T-helper 17 cell (primary cell): ENCODE data around the gene SPATA19. TPM values are rescaled to one million over a fixed set of nuclear protein-coding genes. Genes with fewer than 3 reads are reported as not detected.

Experiments used
- ATAC-seq: fragments of 150-1000 bp; cut with Tn5 transposase; 2 replicates; pipeline ENCODE4 v1.10.0; 2021; ENCODE audit warnings: mild to moderate bottlenecking, moderate library complexity
- DNase-seq, 3 donors: peaks; one replicate each; pipeline versions ENCODE4 v3.0.0 to v3.0.0-alpha.2; 2020 to 2021
- H3K9me3 ChIP-seq: one replicate; pipeline ENCODE4 v1.7.0; 2013; ENCODE audit warnings: low read length, mild to moderate bottlenecking; ENCODE audit not compliant: control insufficient read depth, poor library complexity, severe bottlenecking
- H3K27ac Mint-ChIP-seq: one replicate; pipeline ENCODE4 v1.8.0; 2022; ENCODE audit warnings: mild to moderate bottlenecking, moderate library complexity, mixed read lengths
- H3K27me3 Mint-ChIP-seq: one replicate; pipeline ENCODE4 v1.8.0; 2022; ENCODE audit warnings: mixed read lengths
- H3K36me3 Mint-ChIP-seq: one replicate; pipeline ENCODE4 v1.8.0; 2022; ENCODE audit warnings: low read depth, mixed read lengths
- H3K4me1 Mint-ChIP-seq: one replicate; pipeline ENCODE4 v1.8.0; 2022; ENCODE audit warnings: mild to moderate bottlenecking, mixed read lengths
- H3K4me3 Mint-ChIP-seq: one replicate; pipeline ENCODE4 v1.8.0; 2022; ENCODE audit warnings: mild to moderate bottlenecking, moderate library complexity, mixed read lengths
- total RNA-seq, 4 donors: library from RNA in 2 of 4; stranded (reverse) in 2 of 4; gene quantifications; one replicate each; pipeline ENCODE4 v1.2.3 and lab custom pipeline; 2022 to 2026

Gene SPATA19, protein sequence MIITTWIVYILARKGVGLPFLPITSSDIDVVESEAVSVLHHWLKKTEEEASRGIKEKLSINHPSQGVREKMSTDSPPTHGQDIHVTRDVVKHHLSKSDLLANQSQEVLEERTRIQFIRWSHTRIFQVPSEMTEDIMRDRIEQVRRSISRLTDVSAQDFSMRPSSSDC
- total RNA-seq (not detected), total RNA-seq (lab: John Stamatoyannopoulos, UW) (0 reads per million in 2 donors)

DNA sequence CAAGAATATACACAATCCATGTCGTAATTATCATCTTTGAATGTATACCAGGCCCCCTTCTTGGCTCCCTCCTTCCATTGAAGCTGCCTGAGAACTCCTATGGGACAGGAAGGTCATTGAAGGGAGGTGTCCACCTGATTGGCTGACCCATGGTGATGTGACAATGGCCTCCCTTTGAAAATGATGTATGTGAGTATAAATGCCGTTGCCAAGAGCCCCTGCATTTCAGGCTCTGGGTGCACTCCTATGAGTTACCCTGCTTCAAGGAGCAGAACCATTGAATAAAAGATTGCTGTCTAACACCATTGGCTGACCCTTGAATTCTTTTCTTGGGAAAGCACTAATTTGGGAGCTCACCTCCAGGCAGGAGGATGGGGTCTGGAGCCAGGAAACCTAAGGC, at the start of gene SPATA19:
Gene SPATA19 (minus strand): TSS at position 101 of the 400 bp plus-strand sequence. CDS start 67 bp downstream, at position 34.
- H3K27ac Mint-ChIP-seq, result no peak within 1 kb of the TSS
- no peak for DNase-seq
- no peak for ATAC-seq

DNA sequence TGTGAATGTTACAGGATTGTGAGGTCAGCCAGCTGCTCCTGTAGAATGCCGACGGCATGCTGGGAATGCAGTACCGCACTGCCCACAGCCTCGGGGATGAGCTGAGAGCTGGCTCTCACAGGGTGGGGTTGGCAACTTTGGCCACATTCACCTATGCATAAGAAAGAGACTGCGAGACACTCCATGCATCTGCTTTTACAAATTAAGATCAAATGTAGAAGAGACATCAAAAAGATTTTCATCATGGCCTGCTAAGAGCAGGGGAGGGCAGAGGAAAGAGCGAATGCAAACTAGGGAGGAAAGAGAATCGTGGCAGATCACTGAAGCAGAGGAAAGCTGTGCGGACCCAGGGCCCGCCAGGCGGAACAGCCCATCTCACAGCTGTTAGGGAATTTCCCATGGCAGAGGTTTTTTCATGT, 49.8 kb upstream of the SPATA19 start:
- peaks cover 18% of the 10 kb centered on the region for H3K27me3 Mint-ChIP-seq
- no peak for DNase-seq
- no peaks in the 10 kb centered on the region for H3K36me3 Mint-ChIP-seq

More for the DNA sequence above, at the start of gene SPATA19:
- H3K9me3 ChIP-seq, result no peaks in the 10 kb centered on the region
- Mint-ChIP-seq H3K27me3 (peaks cover 42% of the 10 kb centered on the region), H3K36me3 (peaks cover 3% of the 10 kb centered on the region), H3K4me1 (no peaks in the 10 kb centered on the region), H3K4me3 (no peak within 1 kb of the TSS)

DNA sequence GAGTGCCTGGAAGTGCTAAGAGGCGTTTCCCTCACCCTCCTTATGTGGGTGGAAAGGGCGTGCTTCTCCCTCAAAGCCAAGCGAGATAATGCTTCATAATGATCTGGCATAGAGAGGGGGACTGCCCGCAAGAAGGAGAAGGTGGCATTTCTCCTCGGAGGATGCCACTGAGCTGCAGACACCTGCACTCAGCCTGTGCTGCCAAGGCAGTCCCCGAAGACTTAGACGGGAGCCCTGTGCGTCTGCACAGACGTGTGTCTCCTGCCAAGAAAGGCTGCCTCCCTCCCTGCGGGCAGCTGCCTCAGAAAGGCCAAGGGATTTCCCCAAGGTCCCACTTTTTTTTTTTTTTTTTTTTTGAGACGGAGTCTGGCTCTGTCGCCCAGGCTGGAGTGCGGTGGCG, 48.1 kb upstream of the SPATA19 start:
- H3K9me3 ChIP-seq, result no peaks in the 10 kb centered on the region
- DNase-seq (no peak), ATAC-seq (no peak)
- Mint-ChIP-seq H3K27me3 (peaks cover 34% of the 10 kb centered on the region), H3K4me1 (peaks cover 9% of the 10 kb centered on the region), H3K36me3 (no peaks in the 10 kb centered on the region), H3K4me3 (no peak overlapping the region), H3K27ac (no peak overlapping the region)

More for the DNA sequence above, 49.8 kb upstream of the SPATA19 start:
- H3K4me3 Mint-ChIP-seq, result no peak overlapping the region
- ATAC-seq, result no peak
- peak overlapping the region; percentile 63 for H3K27ac Mint-ChIP-seq
- H3K4me1 Mint-ChIP-seq, result peaks cover 11% of the 10 kb centered on the region
- no peaks in the 10 kb centered on the region for H3K9me3 ChIP-seq

DNA sequence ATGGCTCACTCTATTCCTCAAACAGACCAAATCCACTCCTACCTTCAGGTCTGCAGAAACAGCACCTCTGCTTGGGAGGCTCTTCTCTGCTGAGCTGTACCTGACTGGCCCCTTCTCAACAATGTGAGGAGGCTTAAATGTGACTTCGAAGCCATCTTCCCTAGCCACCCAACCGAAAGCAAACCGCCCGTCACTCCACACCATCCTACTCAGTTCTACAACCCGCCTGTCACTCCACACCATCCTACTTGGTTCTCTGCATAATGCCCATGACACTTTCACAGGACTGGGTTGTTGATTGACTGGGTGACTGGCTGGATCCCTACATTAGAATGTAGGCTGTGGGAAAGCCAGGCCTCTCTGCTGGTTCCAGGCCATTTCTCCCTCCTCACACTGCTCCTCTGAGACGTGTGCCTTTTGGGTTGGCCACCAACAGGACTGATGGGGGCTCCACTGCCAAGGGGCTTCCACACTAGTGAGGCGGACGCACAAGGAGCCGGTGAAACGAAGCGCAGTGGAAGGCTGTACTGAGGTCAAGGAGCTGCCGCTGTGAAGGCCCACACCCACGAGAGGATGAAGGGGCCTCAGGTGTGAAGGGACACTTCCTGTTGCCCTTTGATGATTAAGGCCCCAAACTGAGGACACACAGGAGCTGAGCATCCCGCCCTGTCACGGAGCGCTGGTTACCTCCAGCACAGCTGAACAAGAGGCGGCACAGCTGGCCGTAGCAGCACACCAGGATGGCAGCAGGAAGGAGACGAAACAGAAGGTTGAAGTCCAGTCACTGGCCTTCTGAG, 47.5 kb upstream of the SPATA19 start:
- Mint-ChIP-seq H3K27me3 (peaks cover 40% of the 10 kb centered on the region), H3K36me3 (no peaks in the 10 kb centered on the region), H3K4me3 (no peak overlapping the region), H3K4me1 (peaks cover 5% of the 10 kb centered on the region), H3K27ac (no peak overlapping the region)
- ATAC-seq (no peak), DNase-seq (no peak)
- no peaks in the 10 kb centered on the region for H3K9me3 ChIP-seq

DNA sequence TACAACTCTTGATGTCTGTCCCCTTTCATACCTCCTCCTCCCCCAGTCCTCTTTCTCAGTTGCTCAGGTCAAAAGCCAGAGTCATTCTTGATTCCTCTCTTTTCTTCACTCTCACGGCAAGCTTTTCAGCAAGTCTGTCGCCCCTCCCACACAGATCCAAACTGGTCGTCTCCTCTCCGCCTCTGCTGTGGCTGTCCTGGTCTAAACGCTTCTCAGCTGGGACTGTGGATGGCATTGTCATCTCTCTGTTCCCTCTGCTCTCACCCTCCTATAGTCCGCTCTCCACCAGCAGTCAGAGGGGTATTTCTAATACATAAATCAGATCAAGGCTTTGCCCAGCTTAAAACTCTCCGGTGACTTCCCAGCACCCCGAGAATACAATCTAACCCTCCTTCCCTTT, 46.8 kb upstream of the SPATA19 start:
- no peak for DNase-seq
- peaks cover 3% of the 10 kb centered on the region for H3K4me1 Mint-ChIP-seq
- H3K9me3 ChIP-seq, result no peaks in the 10 kb centered on the region
- H3K36me3 Mint-ChIP-seq, result no peaks in the 10 kb centered on the region
- H3K27ac Mint-ChIP-seq, result no peak overlapping the region
- ATAC-seq, result no peak
- H3K27me3 Mint-ChIP-seq, result peaks cover 46% of the 10 kb centered on the region
- no peak overlapping the region for H3K4me3 Mint-ChIP-seq

DNA sequence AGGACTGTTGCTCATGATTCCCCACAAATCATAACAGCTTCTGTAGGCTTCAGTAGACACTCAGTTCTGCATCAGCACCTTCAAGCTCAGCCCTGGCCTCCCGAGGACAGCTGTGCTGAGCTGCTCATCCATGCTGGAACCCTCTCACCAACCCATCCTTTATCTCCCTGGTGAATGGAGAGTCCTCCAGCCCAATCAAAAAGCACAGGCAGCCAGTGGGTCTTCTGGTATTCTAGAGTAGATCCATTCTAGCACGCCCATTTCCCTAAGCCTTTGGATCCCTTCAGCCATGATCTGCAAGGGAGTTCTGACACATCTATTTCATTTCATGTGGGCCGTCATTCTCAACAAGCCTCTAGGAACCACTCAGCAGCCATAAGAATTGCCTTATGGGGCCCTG, 44.6 kb upstream of the SPATA19 start:
- ATAC-seq (no peak), DNase-seq (no peak)
- peaks cover 52% of the 10 kb centered on the region for H3K27me3 Mint-ChIP-seq
- H3K36me3 Mint-ChIP-seq, result no peaks in the 10 kb centered on the region
- no peaks in the 10 kb centered on the region for H3K9me3 ChIP-seq
- H3K4me1 Mint-ChIP-seq, result no peaks in the 10 kb centered on the region
- no peak overlapping the region for H3K4me3 Mint-ChIP-seq
- no peak overlapping the region for H3K27ac Mint-ChIP-seq

DNA sequence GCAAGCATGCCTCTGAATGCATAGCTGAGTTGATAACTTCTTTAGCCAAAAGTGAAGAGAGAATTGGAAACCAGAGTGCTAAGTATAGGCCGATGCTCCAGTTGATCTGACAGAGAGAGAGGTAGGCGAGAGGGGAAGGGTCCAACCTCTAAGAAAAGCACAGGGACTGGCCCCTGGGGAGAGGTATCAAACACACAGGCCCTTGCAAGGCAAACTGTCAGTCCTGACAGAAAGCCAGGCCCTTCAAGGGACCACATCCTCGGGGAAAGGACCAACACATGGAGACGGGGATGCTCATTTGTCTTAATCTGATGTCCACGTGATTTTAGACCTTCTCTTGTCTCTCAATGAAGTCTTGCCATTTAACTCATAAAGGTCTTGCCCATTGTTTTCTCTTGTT, 43.9 kb upstream of the SPATA19 start:
- DNase-seq (no peak), ATAC-seq (no peak)
- no peaks in the 10 kb centered on the region for H3K36me3 Mint-ChIP-seq
- no peak overlapping the region for H3K27ac Mint-ChIP-seq
- peaks cover 52% of the 10 kb centered on the region for H3K27me3 Mint-ChIP-seq
- H3K9me3 ChIP-seq, result no peaks in the 10 kb centered on the region
- no peaks in the 10 kb centered on the region for H3K4me1 Mint-ChIP-seq
- no peak overlapping the region for H3K4me3 Mint-ChIP-seq

DNA sequence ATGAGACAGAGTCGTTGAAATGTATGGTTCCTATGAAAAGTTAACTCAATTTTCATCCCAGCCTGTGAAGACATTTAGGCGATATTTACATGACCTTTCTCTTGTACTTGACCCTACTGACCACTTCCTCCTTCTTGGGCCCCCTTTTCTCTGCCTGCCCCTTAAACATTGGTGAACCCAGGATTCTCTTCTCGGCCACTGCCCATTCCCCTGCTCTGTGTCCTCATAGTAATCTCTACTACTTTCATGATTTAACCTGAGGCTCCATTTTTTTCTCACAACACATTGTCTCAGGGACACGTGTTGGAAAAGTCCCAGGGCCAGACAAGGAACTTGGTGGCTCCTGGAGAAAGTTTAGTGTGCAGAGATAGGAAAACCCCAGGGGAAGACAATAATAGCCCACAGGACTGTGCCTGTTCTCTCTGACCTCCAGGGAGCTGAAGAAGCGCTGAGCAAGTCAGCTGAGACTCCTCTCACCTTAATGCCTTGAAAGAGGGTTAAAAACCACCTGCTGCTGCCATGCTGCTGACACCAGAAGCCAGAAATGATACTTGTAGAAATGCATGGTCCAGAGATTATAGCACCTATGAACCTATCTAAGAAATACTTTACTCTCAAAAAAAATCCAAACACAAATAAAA, 42.5 kb upstream of the SPATA19 start:
- no peaks in the 10 kb centered on the region for H3K9me3 ChIP-seq
- H3K27ac Mint-ChIP-seq, result no peak overlapping the region
- no peaks in the 10 kb centered on the region for H3K4me1 Mint-ChIP-seq
- peaks cover 52% of the 10 kb centered on the region for H3K27me3 Mint-ChIP-seq
- DNase-seq, result no peak
- H3K36me3 Mint-ChIP-seq, result no peaks in the 10 kb centered on the region
- no peak overlapping the region for H3K4me3 Mint-ChIP-seq
- ATAC-seq, result no peak

DNA sequence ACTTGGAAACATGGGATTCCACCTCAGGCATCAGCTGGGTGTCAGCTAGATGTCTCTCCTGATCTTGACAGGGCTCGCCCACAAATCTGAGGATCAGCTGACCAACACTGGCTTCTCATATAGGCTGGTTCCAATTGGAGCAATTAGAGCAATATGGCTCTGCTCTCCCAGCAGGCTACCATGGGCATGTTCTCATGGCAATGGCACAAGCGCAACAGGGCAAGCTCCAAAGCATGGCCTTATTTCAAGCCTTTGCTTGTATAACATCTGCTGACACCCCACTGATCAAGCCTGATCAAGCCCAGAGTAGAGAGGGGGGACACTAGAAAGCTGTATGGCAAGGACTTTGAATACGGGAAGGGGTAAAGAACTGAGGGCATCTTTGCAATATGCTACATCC, 40.7 kb upstream of the SPATA19 start:
- Mint-ChIP-seq H3K36me3 (no peaks in the 10 kb centered on the region), H3K4me1 (no peaks in the 10 kb centered on the region), H3K27me3 (peaks cover 43% of the 10 kb centered on the region), H3K27ac (no peak overlapping the region), H3K4me3 (no peak overlapping the region)
- no peak for ATAC-seq
- no peak for DNase-seq
- H3K9me3 ChIP-seq, result no peaks in the 10 kb centered on the region

DNA sequence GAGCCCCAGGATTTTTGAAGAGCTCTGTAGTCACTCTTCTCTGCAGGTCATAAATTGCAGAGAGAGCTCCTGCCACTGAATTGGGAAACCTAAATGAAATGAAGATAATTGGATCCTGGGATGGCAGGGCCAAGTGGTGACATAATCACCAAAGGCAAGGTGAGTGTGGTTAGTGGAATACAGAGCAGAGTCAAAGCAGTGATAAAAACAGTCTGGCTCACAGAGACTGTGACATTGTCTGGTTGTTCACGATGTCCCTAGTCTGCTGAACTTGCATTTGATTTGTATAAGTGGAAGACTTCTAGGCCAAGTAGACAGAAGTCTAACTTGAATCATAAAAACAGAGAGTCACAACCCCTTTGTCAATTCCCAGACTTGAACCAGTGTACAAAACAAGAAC, 26.8 kb upstream of the SPATA19 start:
- Mint-ChIP-seq H3K4me3 (no peak overlapping the region), H3K36me3 (no peaks in the 10 kb centered on the region), H3K4me1 (no peaks in the 10 kb centered on the region), H3K27me3 (peaks cover 24% of the 10 kb centered on the region), H3K27ac (no peak overlapping the region)
- DNase-seq (no peak), ATAC-seq (no peak)
- H3K9me3 ChIP-seq, result peaks cover 2% of the 10 kb centered on the region

DNA sequence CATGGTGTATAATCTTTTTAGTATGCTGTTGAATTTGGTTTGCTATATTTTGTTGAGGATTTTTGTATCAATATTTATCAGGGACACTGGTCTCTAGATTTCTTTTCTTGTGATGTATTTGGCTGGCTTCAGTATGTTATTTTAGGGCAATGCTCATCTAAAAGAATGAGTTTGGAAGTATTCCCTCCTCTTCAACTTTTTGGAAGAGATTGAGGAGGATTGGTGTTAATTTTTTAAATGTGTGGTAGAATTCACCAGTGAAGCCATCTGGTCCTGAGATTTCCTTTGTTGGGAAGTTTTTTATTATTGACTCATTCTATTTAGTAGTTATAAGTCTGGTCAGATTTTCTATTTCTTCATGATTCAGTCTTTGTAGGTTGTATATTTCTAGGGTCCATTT, 22.1 kb upstream of the SPATA19 start:
- Mint-ChIP-seq H3K27me3 (peaks cover 40% of the 10 kb centered on the region), H3K36me3 (no peaks in the 10 kb centered on the region), H3K27ac (no peak overlapping the region), H3K4me3 (no peak overlapping the region), H3K4me1 (no peaks in the 10 kb centered on the region)
- H3K9me3 ChIP-seq, result peaks cover 2% of the 10 kb centered on the region
- ATAC-seq, result no peak
- no peak for DNase-seq

DNA sequence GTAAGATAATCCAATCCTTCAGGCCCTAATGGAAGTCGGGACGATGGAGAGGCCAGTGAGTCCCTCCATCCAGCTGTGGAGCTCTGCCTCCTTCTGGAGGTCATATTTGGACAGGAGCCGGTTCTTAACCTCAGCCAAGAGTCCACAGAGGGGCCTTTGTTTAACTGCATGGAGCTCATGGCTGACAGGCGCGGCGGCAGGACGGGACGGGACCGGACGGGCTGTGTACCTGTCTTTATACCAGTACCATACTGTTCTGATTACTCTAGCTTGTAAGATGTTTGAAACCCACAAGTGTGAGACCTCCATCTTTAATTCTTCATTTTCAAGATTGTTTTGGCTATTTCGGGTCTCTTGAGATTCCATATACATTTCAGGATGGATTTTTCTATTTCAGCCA, 20.2 kb upstream of the SPATA19 start:
- no peaks in the 10 kb centered on the region for H3K36me3 Mint-ChIP-seq
- H3K4me3 Mint-ChIP-seq, result no peak overlapping the region
- no peak overlapping the region for H3K27ac Mint-ChIP-seq
- H3K4me1 Mint-ChIP-seq, result no peaks in the 10 kb centered on the region
- peaks cover 41% of the 10 kb centered on the region for H3K27me3 Mint-ChIP-seq
- DNase-seq, result no peak
- ATAC-seq, result no peak
- H3K9me3 ChIP-seq, result peaks cover 2% of the 10 kb centered on the region

DNA sequence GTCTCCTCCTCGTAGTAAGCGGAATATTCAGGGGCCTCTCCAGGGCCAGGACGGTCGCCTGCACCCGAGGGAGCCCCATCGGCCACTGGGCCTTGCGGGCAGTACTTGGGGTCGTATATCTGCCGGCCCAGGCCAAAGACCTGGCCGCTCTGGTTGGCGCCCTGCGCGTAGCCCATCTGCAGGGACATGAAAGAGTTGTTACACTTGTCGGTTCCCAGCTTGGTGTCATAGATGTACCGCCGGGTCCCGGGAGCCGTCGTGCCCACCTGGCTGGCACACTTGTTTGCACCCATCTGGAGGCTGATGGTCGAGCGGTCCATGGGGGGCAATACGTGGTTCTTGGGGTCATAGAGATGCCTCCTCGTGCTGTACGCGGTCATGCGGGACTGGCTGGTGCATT, 19.4 kb upstream of the SPATA19 start:
- H3K36me3 Mint-ChIP-seq, result no peaks in the 10 kb centered on the region
- H3K4me1 Mint-ChIP-seq, result no peaks in the 10 kb centered on the region
- H3K9me3 ChIP-seq, result no peaks in the 10 kb centered on the region
- peaks cover 40% of the 10 kb centered on the region for H3K27me3 Mint-ChIP-seq
- H3K4me3 Mint-ChIP-seq, result no peak overlapping the region
- no peak for DNase-seq
- no peak for ATAC-seq
- H3K27ac Mint-ChIP-seq, result no peak overlapping the region
